H9 (cell line): ENCODE data around the gene DELE1. TPM values are rescaled to one million over a fixed set of nuclear protein-coding genes. Genes with fewer than 3 reads are reported as not detected.

Experiments used
- DNase-seq: peaks from one replicate; pipeline ENCODE4 v3.0.0-alpha.2; 2017
- H2AFZ ChIP-seq: one replicate; pipeline ENCODE4 v1.6.1; 2013; ENCODE audit warnings: mild to moderate bottlenecking, low read length, control low read depth, moderate library complexity
- H2AK5ac ChIP-seq: 2 replicates; pipeline ENCODE4 v1.6.1; 2013; ENCODE audit warnings: low read length, control low read depth, mixed read lengths; ENCODE audit not compliant: insufficient read length
- H2BK120ac ChIP-seq: one replicate; pipeline ENCODE4 v1.6.1; 2013; ENCODE audit warnings: low read depth, mild to moderate bottlenecking, low read length, control low read depth, inconsistent platforms; ENCODE audit not compliant: poor library complexity, severe bottlenecking
- H2BK12ac ChIP-seq: 2 replicates; pipeline ENCODE4 v1.6.1; 2013; ENCODE audit warnings: low read length, control low read depth, mixed read lengths, low read depth; ENCODE audit not compliant: insufficient read length
- H2BK15ac ChIP-seq: 2 replicates; pipeline ENCODE4 v1.6.1; 2013; ENCODE audit warnings: low read depth, low read length, control low read depth
- H2BK20ac ChIP-seq: one replicate; pipeline ENCODE4 v1.6.1; 2013; ENCODE audit warnings: low read depth, mild to moderate bottlenecking, low read length, control low read depth, inconsistent platforms; ENCODE audit not compliant: poor library complexity, severe bottlenecking
- H2BK5ac ChIP-seq: 2 replicates; pipeline ENCODE4 v1.6.1; 2013; ENCODE audit warnings: low read length, control low read depth, mixed read lengths; ENCODE audit not compliant: insufficient read length
- H3K14ac ChIP-seq: 2 replicates; pipeline ENCODE4 v1.6.1; 2013; ENCODE audit warnings: low read length, control low read depth; ENCODE audit not compliant: insufficient read depth
- H3K18ac ChIP-seq: 2 replicates; pipeline ENCODE4 v1.6.1; 2013; ENCODE audit warnings: low read depth, mild to moderate bottlenecking, mixed read lengths, low read length, control low read depth; ENCODE audit not compliant: insufficient read length
- H3K23ac ChIP-seq: 2 replicates; pipeline ENCODE4 v1.6.1; 2013; ENCODE audit warnings: low read length, control low read depth, mixed read lengths, low read depth; ENCODE audit not compliant: insufficient read length
- H3K23me2 ChIP-seq: 2 replicates; pipeline ENCODE4 v1.6.1; 2013; ENCODE audit warnings: low read depth, mild to moderate bottlenecking, mixed read lengths, low read length, control low read depth; ENCODE audit not compliant: insufficient read length, poor library complexity, severe bottlenecking
- H3K27ac ChIP-seq: 2 replicates; pipeline ENCODE4 v1.5.1; 2013; ENCODE audit warnings: low read length, control low read depth, mixed read lengths, low read depth; ENCODE audit not compliant: insufficient read length
- H3K27me3 ChIP-seq: 2 replicates; pipeline ENCODE4 v1.6.1; 2013; ENCODE audit warnings: low read length, control low read depth, inconsistent platforms; ENCODE audit not compliant: insufficient read depth
- H3K4ac ChIP-seq: 2 replicates; pipeline ENCODE4 v1.6.1; 2013; ENCODE audit warnings: low read depth, mild to moderate bottlenecking, control low read depth, inconsistent platforms, low read length, moderate library complexity
- H3K4me1 ChIP-seq: 2 replicates; pipeline ENCODE4 v1.6.1; 2013; ENCODE audit warnings: low read length, control low read depth, inconsistent platforms; ENCODE audit not compliant: insufficient read depth
- H3K4me2 ChIP-seq: 2 replicates; pipeline ENCODE4 v1.6.1; 2013; ENCODE audit warnings: low read length, control low read depth, mixed read lengths; ENCODE audit not compliant: insufficient read length, insufficient read depth
- H3K56ac ChIP-seq: 2 replicates; pipeline ENCODE4 v1.6.1; 2013; ENCODE audit warnings: low read depth, mild to moderate bottlenecking, mixed read lengths, low read length, control low read depth; ENCODE audit not compliant: insufficient read length
- H3K79me1 ChIP-seq: 2 replicates; pipeline ENCODE4 v1.6.1; 2013; ENCODE audit warnings: low read depth, mild to moderate bottlenecking, moderate library complexity, low read length, control low read depth, inconsistent platforms; ENCODE audit not compliant: insufficient read depth, poor library complexity, severe bottlenecking
- H3K79me2 ChIP-seq: 2 replicates; pipeline ENCODE4 v1.6.1; 2013; ENCODE audit warnings: low read length, control low read depth, inconsistent platforms; ENCODE audit not compliant: insufficient read depth
- H3K9ac ChIP-seq: 2 replicates; pipeline ENCODE4 v1.6.1; 2013; ENCODE audit warnings: low read length, control low read depth, mixed read lengths; ENCODE audit not compliant: insufficient read length; ENCODE audit errors: extremely low read depth
- H3K9me3 ChIP-seq: one replicate; pipeline ENCODE4 v1.6.1; 2013; ENCODE audit warnings: low read depth, low read length, inconsistent platforms; ENCODE audit not compliant: control insufficient read depth
- H3T11ph ChIP-seq: one replicate; pipeline ENCODE4 v1.6.1; 2013; ENCODE audit warnings: mild to moderate bottlenecking, low read length, control low read depth, inconsistent platforms
- H4K20me1 ChIP-seq: one replicate; pipeline ENCODE4 v1.6.1; 2013; ENCODE audit not compliant: control insufficient read depth, insufficient read length, insufficient read depth
- H4K5ac ChIP-seq: 2 replicates; pipeline ENCODE4 v1.6.1; 2013; ENCODE audit warnings: low read depth, mild to moderate bottlenecking, mixed read lengths, low read length, control low read depth; ENCODE audit not compliant: insufficient read length
- H4K8ac ChIP-seq: replicated peaks from 2 replicates; pipeline ENCODE4 v1.6.1; 2013; ENCODE audit warnings: low read length, control low read depth, mixed read lengths, low read depth; ENCODE audit not compliant: insufficient read length
- H4K91ac ChIP-seq: 2 replicates; pipeline ENCODE4 v1.6.1; 2013; ENCODE audit warnings: low read depth, mild to moderate bottlenecking, moderate library complexity, mixed read lengths, low read length, control low read depth; ENCODE audit not compliant: insufficient read length
- H3K27ac Mint-ChIP-seq, 3 experiments: 2 replicates in 2 of 3; 3 replicates in 1 of 3; pipeline ENCODE4 v1.8.0; 2020 to 2021; ENCODE audit warnings: mixed read lengths in 3 of 3, mild to moderate bottlenecking in 1 of 3, moderate library complexity in 1 of 3
- H3K27me3 Mint-ChIP-seq: 2 replicates; pipeline ENCODE4 v1.8.0; 2021; ENCODE audit warnings: low read depth, mild to moderate bottlenecking, moderate library complexity, mixed read lengths
- H3K36me3 Mint-ChIP-seq, 3 experiments: 2 replicates in 2 of 3; 3 replicates in 1 of 3; pipeline ENCODE4 v1.8.0; 2020 to 2021; ENCODE audit warnings: low read depth in 3 of 3, mixed read lengths in 3 of 3; ENCODE audit not compliant: insufficient read depth in 1 of 3
- H3K4me1 Mint-ChIP-seq, 2 experiments: 2 replicates each; pipeline ENCODE4 v1.8.0; 2020; ENCODE audit warnings: mixed read lengths in 2 of 2
- H3K4me3 Mint-ChIP-seq, 2 experiments: 2 replicates in 1 of 2; 3 replicates in 1 of 2; pipeline ENCODE4 v1.8.0; 2020 to 2021; ENCODE audit warnings: mild to moderate bottlenecking in 2 of 2, mixed read lengths in 2 of 2, moderate library complexity in 1 of 2
- H3K9me3 Mint-ChIP-seq, 2 experiments: 2 replicates in 1 of 2; 3 replicates in 1 of 2; pipeline ENCODE4 v1.8.0; 2020; ENCODE audit warnings: mild to moderate bottlenecking in 2 of 2, mixed read lengths in 2 of 2, moderate library complexity in 1 of 2
- CTCF ChIP-seq: fragments of 200-600 bp; sonication (generic); conservative IDR thresholded peaks from 3 replicates; pipeline ENCODE4 v1.8.0; 2021; ENCODE audit warnings: antibody characterized with exemption, mild to moderate bottlenecking
- WGBS: extraction: QIAGEN DNeasy Blood & Tissue Kit; methylation state at CpG from one replicate; pipeline ENCODE4 v1.1.7; 2013; ENCODE audit warnings: missing lambda C conversion rate, low lambda C conversion rate, mixed read lengths; ENCODE audit not compliant: insufficient read length; ENCODE audit errors: extremely low coverage; 5-methylcytosine and 5-hydroxymethylcytosine counted together
- total RNA-seq: library from RNA; stranded (reverse); gene quantifications from 2 replicates; pipeline ENCODE4 v1.2.1, GENCODE V29; 2021

The DELE1 gene
- total RNA-seq, 1 experiment from 2014 or later, result 75.3 TPM

GRCh38 chr5:141982626-141983025 lies 59.0 kb downstream of the DELE1 start:
- no peak overlapping the region for H2AK5ac ChIP-seq
- Mint-ChIP-seq H3K9me3 (no peaks in the 10 kb centered on the region), H3K27ac (no peak overlapping the region), H3K27me3 (no peaks in the 10 kb centered on the region), H3K4me3 (no peak overlapping the region), H3K4me1 (no peaks in the 10 kb centered on the region), H3K36me3 (peaks cover 9 to 69% (median 61%) of the 10 kb centered on the region in 3 experiments; a peak in 6 of 7 replicates)
- H2BK120ac ChIP-seq, result no peak overlapping the region
- no peaks in the 10 kb centered on the region for H3K27me3 ChIP-seq
- H3K4me1 ChIP-seq, result no peaks in the 10 kb centered on the region
- no peak overlapping the region for H3K4me2 ChIP-seq
- no peak overlapping the region for H2BK5ac ChIP-seq
- no peak overlapping the region for H3T11ph ChIP-seq
- no peak for DNase-seq
- no peak for TF ChIP-seq CTCF
- no peak overlapping the region for H2BK20ac ChIP-seq
- H3K27ac ChIP-seq, result no peak overlapping the region
- no CpG with 5 or more reads among the region's 2 CpGs for WGBS
- H3K79me1 ChIP-seq, result no peaks in the 10 kb centered on the region
- no peaks in the 10 kb centered on the region for H3K23me2 ChIP-seq
- no peak overlapping the region for H4K91ac ChIP-seq
- H4K5ac ChIP-seq, result no peak overlapping the region
- no peaks in the 10 kb centered on the region for H4K20me1 ChIP-seq
- H3K9me3 ChIP-seq, result no peaks in the 10 kb centered on the region
- no peak overlapping the region for H2BK12ac ChIP-seq
- H4K8ac ChIP-seq, result no peak overlapping the region
- H3K14ac ChIP-seq, result no peak overlapping the region
- no peak overlapping the region for H2AFZ ChIP-seq
- H3K23ac ChIP-seq, result no peak overlapping the region
- H3K18ac ChIP-seq, result no peak overlapping the region
- H3K79me2 ChIP-seq, result no peaks in the 10 kb centered on the region
- H3K9ac ChIP-seq, result no peak overlapping the region
- H3K4ac ChIP-seq, result no peak overlapping the region
- no peak overlapping the region for H3K56ac ChIP-seq
- no peak overlapping the region for H2BK15ac ChIP-seq
